GM21717 (cell line): ENCODE measurements around the gene MYH9.

Experiments
- ATAC-seq: cut with Tn5 transposase; IDR thresholded peaks from one replicate; pipeline ENCODE4 v1.9.1; 2021; ENCODE audit warnings: mild to moderate bottlenecking, moderate library complexity; ENCODE audit not compliant: unreplicated experiment

Gene MYH9

GRCh38 chr22:36351921-36352802 lies 35.6 kb downstream of the MYH9 start:
- no peak for ATAC-seq

GRCh38 chr22:36350751-36351594 lies 36.8 kb downstream of the MYH9 start:
- no peak for ATAC-seq

GRCh38 chr22:36349726-36350125 lies 38.0 kb downstream of the MYH9 start:
- ATAC-seq: no peak

- ATAC-seq: no peak
These were observed 39.0 kb downstream of the MYH9 start for GRCh38 chr22:36348760-36349159.

- no peak for ATAC-seq
These were observed 40.7 kb downstream of the MYH9 start for GRCh38 chr22:36347094-36347493.

- ATAC-seq: no peak
These were observed 43.5 kb downstream of the MYH9 start for GRCh38 chr22:36344106-36344827.

- ATAC-seq: no peak
These were observed 44.1 kb downstream of the MYH9 start for GRCh38 chr22:36343720-36344105.

GRCh38 chr22:36343070-36343719 lies 44.6 kb downstream of the MYH9 start:
- ATAC-seq: no peak

- ATAC-seq: no peak
These were observed 46.1 kb downstream of the MYH9 start for GRCh38 chr22:36341640-36342041.

GRCh38 chr22:36340621-36341020 lies 47.1 kb downstream of the MYH9 start:
- no peak for ATAC-seq

- no peak for ATAC-seq
These were observed 48.3 kb downstream of the MYH9 start for GRCh38 chr22:36339171-36340065.

GRCh38 chr22:36337365-36338130 lies 50.2 kb downstream of the MYH9 start:
- no peak for ATAC-seq

GRCh38 chr22:36336246-36337182 lies 51.3 kb downstream of the MYH9 start:
- no peak for ATAC-seq

GRCh38 chr22:36335621-36336020 lies 52.1 kb downstream of the MYH9 start:
- no peak for ATAC-seq

GRCh38 chr22:36334821-36335603 lies 52.8 kb downstream of the MYH9 start:
- ATAC-seq: no peak

- ATAC-seq: no peak
These were observed 53.5 kb downstream of the MYH9 start for GRCh38 chr22:36334081-36334820.
